LNCaP clone FGC (cell line): ENCODE measurements around the gene IL24.
A peak's percentile ranks its signal among the peaks of the same experiment; 100 is the strongest.

ENCODE experiments used
- DNase-seq: peaks from one replicate; pipeline ENCODE4 v3.0.0-alpha.2; 2011; ENCODE audit warnings: low read depth
- H3K4me3 ChIP-seq: 2 replicates; pipeline ENCODE4 v1.5.1; 2011; ENCODE audit warnings: mild to moderate bottlenecking, low read depth, low read length, control low read depth
- TF ChIP-seq, protein P1 (sequence below): IDR thresholded peaks from 2 replicates; pipeline ENCODE4 v1.5.1; 2012; ENCODE audit warnings: mild to moderate bottlenecking; ENCODE audit not compliant: control insufficient read depth, insufficient read depth; ENCODE audit errors: extremely low read depth

The IL24 gene

DNA sequence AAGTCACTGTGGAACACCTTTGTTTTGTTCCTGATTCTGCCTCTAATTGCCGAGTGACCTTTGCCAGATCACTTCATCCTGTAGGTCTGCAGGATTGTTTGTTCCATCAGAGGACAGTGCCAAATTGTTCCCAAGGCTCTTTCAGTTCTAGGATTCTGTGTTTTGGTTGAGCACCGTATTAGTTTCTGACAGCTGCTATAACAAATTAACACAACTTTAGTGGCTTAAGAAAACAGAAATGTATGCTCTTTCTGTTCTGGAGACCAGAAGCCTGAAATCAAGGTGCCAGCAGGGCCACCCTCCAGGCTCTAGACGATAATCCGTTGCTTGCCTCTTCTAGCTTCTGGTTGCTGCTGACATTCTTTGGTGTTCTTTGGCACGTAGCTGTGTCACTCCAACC lies 52.4 kb downstream of the IL24 start:
- no peak for DNase-seq
- TF ChIP-seq, protein P1, sequence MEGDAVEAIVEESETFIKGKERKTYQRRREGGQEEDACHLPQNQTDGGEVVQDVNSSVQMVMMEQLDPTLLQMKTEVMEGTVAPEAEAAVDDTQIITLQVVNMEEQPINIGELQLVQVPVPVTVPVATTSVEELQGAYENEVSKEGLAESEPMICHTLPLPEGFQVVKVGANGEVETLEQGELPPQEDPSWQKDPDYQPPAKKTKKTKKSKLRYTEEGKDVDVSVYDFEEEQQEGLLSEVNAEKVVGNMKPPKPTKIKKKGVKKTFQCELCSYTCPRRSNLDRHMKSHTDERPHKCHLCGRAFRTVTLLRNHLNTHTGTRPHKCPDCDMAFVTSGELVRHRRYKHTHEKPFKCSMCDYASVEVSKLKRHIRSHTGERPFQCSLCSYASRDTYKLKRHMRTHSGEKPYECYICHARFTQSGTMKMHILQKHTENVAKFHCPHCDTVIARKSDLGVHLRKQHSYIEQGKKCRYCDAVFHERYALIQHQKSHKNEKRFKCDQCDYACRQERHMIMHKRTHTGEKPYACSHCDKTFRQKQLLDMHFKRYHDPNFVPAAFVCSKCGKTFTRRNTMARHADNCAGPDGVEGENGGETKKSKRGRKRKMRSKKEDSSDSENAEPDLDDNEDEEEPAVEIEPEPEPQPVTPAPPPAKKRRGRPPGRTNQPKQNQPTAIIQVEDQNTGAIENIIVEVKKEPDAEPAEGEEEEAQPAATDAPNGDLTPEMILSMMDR, result no peak
- no peak overlapping the region for H3K4me3 ChIP-seq

DNA sequence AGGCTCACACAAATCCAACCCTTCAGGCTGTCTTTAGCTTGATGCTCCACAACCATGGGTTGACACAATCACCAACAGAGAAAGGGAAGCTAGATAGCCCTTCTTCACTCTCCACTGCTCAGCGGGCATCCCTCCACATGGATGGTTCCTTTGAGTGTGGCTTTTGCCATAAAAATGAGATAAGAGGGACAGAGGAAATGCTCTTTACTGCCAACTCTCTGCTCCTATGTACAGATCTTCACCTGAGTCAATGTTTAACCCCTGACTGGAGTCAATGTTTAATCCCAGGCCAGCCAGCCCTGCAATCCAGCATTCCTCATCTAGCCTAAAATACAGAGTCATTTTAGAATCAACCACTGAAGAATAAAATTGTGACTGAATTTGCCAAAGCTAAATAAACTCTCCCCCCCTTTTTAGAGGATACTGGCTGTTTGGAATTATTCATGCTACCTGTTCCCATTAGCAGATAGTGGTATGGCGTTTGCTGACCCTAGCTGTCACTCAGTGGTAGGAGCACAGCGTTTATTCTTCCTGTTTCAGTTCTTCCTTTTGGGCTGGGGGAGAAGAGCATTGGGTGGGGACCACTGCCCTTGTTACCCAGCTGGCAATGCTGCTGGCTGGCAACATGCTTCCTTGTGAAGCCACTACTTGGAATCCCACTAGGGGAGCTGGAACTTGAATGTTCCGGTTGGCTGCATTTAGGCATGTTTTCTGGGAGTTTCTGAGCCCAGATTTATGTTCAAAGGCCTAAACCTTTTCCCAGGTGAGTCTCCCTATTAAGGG lies 54.3 kb downstream of the IL24 start:
- H3K4me3 ChIP-seq, result no peak overlapping the region
- no peak for DNase-seq
- TF ChIP-seq, protein P1, result no peak

DNA sequence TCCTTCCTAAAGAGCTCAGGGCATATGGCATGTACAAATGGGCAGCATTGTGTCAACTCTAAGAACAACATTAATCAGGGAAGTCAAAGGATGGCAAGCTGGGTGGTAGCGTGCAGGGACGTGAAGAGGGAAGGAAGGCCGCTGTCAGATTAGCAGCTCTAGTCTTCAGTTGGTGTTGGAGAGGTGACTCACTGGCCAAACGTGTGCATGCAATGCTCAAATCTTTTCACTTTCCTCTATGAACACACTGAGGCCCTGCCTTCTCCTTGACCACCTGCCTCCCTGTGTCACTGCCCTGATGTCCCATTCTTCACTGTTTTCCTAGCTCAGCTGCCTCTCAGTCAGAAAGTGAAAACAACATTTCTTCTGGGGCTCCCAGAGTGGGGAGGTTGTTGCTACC lies 54.9 kb downstream of the IL24 start:
- no peak for DNase-seq
- TF ChIP-seq, protein P1, result no peak
- H3K4me3 ChIP-seq, result no peak overlapping the region

DNA sequence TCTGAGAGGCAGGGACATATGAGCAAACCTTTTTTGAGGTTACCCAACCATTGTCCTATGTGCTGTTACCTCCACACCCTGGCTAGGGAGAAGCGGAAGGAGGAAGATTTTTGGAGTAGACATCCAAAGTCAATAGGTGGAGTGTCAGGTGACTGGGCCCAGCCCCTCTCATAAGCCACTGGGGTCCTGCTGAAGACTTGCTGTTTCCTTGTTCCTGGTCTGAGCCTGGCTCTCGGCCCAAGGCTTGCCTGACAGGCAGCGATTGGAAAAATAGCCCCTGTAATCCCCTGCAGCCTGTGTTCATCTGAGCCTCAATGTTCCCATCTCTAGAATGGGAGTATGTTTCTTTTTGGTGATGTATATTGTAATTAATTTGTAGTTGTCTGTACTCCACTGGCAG lies 55.9 kb downstream of the IL24 start:
- peak; percentile 11 for DNase-seq

DNA sequence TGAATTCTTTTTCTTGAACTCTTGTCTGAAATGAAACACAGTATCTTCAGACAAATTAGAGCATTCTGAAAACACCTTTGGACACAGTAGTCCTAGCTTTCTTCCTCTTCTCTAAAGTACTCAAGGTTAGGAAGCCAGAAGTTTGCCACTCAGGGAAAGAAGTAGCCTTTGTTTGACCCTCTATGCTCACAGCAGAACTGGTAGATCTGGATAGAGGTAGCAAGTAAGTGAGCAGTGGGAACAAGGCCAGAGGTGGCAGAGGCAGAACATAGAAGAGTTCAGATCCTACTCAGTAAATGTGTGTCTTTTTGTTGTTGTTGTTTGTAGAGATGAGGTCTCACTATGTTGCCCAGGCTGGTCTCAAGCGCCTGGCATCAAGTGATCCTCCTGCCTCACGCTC lies 56.4 kb downstream of the IL24 start:
- peak; percentile 62 for DNase-seq
- H3K4me3 ChIP-seq, result no peak overlapping the region
- TF ChIP-seq, protein P1, result no peak

More for the DNA sequence above, 55.9 kb downstream of the IL24 start:
- H3K4me3 ChIP-seq, result no peak overlapping the region
- TF ChIP-seq, protein P1, result no peak
